HG03378 (cell line): ENCODE measurements around the gene PPP1R16B.
A peak's percentile ranks its signal among the peaks of the same experiment; 100 is the strongest.

Experiments used
- ATAC-seq: cut with Tn5 transposase; IDR thresholded peaks from one replicate; pipeline ENCODE4 v1.9.1; 2021; ENCODE audit warnings: mild to moderate bottlenecking, moderate library complexity; ENCODE audit not compliant: unreplicated experiment

The PPP1R16B gene

DNA sequence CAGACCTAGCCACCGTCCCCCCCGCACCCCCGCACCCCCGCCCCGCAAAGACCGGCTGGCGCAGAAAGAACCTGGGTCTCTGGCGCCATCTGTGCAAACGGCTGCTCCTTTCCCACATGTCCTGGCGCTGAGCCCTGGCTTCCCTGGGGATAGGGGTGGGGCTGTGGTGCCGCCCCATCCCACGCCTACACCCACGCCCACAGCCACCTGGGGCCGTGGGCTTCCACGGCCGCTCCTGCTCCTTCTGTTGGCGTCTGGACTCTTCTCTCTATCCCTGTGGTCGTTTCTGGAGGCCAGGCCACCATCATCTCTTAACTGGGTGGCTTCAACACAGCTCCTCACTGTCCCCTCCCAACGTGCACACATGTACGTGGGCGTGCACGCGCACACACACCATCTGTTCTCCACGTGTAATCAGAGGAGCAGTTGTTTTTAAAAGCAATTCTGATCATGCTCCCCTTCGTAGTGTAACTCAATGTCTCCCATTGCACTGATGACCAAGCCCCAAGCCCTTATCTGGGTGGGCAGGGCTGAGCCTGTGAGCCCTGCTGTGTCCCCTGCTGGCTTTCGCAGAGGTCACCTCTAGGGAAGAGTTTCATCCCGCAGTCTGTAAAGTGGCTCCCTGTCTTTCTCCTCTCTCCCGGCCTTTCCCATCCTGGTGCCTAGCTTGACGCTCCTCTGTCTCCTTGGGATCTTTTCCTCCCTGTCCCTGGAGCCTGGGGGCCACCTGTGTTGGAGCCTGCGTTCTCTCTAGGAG lies 88.8 kb downstream of the PPP1R16B start:
- ATAC-seq = no peak

DNA sequence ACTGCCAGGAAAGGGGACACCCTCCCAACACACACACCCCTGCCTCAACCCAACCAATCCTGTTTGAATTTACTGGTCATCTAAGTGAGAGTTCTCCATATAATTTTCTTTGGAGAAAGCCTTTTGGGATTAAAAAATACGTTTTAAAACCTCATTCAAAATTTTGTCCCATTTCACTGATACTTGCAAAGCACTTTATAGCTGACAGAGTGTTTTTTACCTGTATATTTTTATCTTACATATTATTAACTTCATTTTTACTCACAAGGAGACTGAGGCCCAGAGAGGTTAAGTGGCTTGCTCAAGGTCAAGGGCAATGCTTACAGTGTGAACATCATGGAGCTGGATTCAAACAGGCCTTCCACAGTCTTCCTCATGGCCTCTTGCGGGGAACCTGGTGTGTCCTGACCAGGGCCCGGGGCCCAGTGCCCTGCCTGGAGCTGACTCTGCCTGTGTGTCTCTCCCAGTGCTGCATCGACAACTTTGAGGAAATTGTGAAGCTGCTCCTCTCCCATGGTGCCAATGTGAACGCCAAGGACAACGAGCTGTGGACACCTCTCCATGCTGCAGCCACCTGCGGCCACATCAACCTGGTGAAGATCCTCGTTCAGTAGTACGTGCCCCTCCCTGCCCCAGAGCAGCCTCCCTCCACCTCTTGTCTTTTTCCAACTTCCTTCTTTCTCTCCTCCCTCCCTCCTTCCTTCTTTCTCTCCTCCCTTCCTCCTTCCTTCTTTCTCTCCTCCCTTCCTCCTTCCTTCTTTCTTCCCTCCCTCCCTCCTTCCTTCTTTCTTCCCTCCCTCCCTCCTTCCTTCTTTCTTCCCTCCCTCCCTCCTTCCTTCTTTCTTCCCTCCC lies 89.8 kb downstream of the PPP1R16B start:
- no peak for ATAC-seq

DNA sequence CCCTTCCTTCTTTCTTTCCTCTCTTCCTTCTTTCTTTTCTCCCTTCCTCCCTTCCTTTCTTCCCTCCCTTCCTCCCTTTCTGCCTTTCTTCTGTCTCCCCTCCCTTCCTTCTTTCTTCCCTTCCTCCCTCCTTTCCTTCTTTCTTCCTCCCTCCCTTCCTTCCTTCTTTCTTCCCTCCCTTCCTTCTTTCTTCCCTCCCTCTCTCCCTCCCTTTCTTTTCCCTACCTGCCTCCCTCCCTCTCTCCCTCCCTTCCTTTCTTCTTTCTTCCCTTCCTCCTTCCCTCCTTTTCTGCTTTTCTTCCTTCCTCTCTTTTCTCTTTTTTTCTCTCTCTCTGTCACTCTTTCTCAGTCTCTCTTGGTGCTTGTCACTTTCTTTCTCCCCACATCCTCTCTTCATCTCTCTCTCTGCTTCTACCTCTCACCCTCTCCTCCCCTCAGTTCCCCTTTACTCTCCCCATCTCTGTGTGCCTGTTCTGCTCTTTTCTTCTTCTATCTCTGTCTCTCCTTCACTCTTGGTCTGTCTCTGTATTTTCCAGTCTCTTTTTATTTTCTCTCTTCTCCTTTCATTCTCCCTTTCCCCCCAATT lies 90.6 kb downstream of the PPP1R16B start:
- ATAC-seq = no peak

DNA sequence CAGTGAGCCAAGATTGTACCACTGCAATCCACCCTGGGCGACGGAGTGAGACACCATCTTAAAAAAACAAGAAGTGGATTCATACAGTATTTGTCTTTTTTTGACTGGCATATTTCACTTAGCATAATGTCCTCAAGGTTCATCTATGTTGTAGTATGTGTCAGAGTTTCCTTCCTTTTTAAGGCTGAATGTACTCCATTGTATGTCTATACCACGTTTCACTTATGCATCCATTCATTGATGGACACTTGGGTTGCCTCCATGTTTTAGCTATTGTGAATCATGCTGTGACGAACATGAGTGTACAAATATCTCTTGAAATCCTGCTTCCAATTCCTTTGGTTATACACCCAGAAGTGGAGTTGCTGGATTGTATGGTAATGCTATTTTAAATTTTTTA lies 91.8 kb downstream of the PPP1R16B start:
- no peak for ATAC-seq

DNA sequence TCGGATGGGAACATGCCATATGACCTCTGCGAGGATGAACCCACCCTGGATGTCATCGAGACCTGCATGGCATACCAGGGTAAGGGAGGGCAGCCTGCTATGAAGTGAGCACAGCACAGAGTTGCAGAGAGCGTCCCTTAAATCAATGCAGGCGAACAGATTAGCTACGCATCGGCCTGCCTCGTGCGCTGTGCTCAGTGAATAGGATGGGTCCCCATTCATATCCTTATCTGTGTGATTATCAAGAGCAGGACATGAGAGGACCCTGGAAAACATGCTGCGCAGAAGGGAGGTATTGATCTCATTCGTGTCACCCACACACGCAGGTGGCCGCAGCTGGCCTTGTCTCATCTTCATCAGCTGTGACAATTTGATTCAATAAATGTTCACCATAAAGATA lies 95.1 kb downstream of the PPP1R16B start:
- ATAC-seq = no peak

DNA sequence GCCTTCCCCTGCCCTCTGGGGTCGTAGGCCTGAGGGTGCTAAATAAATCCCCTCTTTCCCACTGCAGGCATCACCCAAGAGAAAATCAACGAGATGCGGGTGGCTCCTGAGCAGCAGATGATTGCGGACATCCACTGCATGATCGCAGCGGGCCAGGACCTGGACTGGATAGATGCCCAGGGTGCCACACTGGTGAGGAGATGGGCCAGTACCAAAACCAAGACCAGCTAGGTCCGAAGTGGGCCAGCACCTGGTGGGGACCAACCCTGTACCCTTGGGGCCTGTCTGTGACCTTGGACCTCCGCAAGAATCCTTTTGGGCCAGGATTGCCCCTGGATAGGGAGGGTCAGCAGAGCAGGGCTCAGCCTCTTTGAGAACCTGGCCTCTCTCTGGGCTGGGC lies 97.1 kb downstream of the PPP1R16B start:
- no peak for ATAC-seq

DNA sequence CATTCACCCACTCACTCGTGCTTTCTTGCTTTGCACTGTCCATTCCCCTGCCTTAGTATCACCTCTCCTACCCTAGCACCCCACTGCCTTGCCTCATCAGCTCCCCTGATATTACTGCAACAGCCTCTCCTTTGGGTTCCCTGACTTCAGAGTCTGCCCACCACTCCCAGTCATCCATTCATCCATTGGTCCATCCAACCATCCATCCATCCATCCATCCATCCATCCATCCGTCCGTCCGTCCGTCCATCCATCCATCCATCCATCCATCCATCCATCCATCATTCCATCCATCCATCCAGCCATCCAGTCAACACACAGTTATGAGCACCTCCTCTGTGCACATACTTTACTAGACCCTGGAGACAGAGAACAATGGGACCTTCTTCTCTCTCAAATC lies 97.8 kb downstream of the PPP1R16B start:
- no peak for ATAC-seq

DNA sequence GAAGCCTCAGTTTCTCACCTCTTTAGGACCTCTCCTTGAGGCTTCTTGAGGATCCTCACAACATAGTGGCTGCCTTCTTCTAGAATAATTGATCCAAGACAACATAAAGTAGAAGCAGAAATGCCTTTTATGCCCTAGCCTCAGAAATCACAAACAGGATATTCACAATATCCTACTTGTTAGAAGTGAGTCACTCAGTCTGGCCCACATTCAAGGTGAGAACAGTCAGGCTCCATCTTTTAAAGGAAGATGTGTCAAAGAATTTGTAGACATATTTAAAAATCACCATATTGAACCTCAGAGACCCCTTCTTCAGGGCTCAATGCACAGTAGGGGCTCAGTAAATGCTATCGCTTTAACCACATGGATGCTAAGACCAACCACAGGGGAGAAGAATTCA lies 99.9 kb downstream of the PPP1R16B start:
- no peak for ATAC-seq

DNA sequence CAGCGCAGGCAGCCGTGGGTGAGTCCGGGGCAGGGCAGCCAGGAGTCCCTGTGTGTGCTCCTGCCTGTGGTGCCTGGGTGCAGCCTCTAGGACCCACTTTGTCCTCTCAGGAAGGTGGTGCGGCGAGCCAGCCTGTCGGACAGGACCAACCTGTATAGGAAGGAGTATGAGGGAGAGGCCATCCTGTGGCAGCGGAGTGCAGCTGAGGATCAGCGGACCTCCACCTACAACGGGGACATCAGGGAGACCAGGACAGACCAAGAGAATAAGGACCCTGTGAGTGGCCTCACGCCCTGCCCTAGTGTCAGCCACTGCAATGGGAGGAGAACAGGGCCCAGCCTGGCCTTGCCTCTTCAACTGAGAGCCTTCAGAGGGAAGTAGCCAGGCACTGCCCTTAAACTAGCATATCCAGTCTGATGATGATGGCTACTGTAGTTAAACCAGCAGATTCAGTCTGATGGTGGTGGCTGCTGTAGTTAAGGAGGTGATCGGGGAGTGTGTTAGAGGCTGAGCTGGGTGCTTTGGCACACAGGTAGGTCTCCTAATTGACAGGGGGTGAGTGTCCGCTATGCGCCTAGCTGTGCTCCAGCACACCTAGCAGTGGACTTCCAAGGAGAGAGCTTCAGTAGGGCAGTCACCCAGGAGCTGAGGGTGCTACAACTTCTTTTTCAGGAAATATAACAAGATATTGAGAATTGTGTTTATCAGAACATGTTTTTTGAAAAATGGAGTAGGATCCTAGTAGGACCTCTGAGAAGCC lies 102.6 kb downstream of the PPP1R16B start:
- no peak for ATAC-seq

DNA sequence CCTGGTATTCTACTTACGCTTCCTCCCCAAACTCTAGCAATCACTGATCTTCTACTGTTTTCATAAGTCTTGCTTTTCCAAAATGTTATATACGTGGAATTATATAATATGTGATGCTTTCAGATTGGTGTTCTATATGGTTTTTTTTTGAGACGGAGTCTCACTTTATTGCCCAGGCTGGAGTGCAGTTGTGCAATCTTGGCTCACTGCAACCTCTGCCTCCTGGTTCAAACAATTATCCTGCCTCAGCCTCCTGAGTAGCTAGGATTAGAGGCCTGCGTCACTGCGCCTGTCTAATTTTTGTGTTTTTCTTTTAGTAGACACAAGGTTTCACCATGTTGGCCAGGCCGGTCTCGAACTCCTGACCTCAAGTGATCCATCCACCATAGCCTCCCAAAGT lies 109.9 kb downstream of the PPP1R16B start:
- no peak for ATAC-seq

DNA sequence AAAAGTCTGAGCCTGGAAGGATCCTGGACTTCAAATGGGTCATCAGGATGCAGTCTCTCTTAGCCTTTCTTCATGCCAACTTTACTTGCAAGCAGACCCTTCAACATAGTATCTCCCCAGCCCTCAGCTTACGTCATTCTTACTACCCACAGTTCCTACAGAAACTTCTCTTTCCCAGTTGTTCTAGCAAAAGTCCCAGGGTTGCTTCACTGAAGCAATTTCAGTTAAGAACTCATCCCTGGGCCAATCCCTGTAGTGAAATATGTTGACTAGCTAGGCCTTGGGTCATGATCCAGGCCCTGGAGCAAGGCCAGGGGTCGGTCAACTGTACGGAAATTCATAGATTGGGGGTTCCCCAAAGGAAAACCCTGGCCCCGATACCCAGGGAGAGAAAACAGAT lies 112.2 kb downstream of the PPP1R16B start:
- ATAC-seq = no peak

DNA sequence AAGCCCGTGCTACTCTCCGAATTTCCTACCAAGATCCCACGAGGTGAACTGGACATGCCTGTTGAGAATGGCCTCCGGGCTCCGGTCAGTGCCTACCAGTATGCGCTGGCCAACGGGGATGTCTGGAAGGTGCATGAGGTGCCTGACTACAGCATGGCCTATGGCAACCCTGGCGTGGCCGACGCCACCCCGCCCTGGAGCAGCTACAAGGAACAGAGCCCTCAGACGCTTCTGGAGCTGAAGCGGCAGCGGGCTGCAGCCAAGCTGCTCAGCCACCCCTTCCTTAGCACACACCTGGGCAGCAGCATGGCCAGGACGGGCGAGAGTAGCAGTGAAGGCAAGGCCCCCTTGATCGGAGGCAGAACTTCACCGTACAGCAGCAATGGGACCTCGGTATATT lies 112.7 kb downstream of the PPP1R16B start:
- no peak for ATAC-seq

DNA sequence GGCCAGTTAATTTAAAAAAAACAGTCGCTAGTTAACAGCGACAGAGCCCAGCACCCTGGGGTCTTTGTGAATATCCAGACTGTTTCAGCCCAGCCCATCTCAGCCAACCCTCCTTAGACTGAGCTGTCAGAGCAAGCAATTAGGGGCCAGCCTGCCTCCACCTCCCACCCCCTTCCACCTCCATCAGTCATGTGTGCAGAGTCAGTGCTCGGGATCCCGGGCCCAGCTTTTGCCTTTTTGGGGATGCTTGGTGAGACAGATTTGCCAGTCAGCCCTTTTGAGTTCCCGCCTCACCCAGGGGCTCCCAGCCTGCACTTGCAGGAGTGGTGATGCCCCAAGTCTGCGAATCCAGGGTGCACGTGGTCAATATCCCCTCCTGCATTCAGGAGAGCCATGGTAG lies 114.2 kb downstream of the PPP1R16B start:
- ATAC-seq = no peak

DNA sequence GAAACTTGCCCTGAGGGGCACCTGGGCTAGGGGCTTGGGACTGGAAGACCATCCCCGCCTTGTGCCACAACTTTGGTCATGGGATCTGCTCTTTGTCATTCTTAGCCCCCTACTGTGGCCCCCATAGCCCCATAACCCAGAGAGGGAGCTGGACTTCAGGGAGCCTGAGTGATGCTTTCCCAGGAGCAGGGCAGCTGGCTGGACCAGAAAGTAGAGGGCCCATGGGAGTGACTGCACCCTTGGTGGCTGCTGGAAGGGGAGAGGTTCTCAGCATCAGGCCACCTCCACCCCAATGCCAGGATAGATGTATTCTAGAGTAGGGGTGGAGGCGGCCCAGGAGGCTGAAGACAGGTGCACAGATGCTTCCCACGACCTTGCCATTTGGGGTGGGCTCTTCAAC lies 114.9 kb downstream of the PPP1R16B start:
- ATAC-seq = no peak

DNA sequence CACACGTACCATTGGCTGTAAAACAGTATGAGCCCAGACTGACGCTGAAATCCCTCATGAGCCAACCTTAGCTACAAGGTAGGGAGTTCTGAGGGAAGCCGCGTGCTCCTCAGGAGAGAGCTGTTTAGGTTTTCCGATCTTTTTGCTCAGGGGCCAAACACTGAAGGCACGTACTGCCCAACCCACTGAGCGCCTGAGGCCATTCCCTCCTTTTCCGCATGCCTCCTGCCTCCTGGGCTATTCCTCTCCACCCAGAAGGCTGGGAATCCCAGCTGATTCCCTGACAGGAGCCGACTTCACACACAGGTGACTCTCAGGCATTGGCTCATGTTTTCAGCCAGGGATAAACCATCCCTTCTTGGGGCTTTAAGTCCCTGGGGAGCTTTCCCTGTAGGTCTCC lies 115.4 kb downstream of the PPP1R16B start:
- ATAC-seq = no peak

DNA sequence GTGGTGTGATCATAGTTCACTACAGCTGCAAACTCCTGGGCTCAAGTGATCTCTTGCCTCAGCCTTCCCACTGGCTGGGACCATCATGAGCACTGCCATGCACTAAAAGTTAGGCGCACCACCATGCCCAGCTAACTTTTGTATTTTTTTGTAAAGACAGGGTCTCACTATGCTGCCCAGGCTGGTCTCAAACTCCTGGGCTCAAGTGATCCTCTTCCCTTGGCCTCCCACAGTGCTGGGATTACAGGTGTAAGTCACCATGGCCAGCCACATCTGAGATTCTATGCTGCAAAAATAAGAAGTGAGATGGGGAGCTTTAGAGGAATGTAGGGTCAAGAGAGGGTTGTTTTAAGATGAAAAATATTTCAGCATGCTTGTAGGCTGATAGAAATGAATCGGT lies 119.2 kb downstream of the PPP1R16B start:
- ATAC-seq = no peak

DNA sequence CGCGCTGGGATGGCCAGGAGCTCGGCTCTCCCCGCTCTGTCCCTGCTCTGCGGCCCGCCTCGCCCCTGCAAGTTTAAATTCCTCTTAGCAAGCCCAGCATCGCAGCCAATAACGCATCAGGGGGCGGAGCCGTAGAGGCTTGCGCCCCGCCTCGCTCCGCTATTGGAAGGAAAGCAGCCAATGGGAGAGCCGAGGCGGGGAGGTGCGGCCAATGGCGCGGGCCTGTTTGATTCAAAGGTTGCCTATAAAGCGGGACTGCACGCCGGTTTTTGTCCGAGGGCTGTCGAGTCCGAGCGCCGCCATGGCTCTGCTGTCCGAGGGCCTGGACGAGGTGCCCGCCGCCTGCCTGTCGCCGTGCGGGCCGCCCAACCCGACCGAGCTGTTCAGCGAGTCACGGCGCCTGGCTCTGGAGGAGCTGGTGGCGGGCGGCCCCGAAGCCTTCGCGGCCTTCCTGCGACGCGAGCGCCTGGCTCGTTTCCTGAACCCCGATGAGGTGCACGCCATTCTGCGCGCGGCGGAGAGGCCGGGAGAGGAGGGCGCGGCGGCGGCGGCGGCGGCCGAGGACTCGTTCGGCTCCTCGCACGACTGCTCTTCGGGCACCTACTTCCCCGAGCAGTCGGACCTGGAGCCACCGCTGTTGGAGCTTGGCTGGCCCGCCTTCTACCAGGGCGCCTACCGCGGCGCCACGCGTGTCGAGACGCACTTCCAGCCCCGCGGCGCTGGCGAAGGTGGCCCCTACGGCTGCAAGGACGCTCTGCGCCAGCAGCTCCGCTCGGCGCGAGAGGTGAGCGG lies 120.8 kb downstream of the PPP1R16B start, which contains the start of gene FAM83D:
TSS of gene FAM83D (plus strand) at position 276 of the 792 bp plus-strand sequence. CDS start at position 302, 26 bp downstream.
- ATAC-seq = peak; percentile 84

DNA sequence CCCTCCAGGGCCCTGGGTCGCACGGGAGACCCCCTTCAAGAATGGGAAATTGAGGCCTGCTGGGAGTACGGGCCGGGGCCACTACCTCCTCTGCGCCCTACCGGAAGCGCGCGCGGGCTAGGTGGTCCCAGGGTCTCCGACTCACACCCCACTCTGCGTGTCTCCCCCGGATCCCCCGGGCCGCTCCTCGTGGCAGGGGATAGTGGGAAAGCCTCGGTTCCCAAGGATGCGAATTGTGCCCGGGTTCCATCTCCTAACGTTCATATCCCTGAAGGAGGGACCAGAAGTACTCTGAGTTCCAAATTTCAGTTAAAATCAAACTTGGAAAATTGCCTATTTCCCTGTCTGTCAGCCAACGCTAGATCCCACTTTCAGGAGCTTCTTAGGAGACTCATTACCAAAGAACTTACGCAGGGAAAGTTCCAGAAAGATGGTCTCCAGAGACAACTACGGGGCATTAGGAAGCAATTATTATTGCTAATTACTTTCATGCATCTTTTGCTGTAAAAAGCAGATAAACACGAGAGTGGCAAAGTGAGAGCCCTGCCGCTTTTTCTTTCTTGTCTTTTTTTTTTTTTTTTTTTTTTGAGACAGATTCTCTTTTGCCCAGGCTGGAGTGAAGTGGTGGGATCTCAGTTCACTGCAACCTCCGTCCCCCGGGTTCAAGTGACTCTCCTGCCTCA lies 121.6 kb downstream of the PPP1R16B start:
- ATAC-seq = no peak

DNA sequence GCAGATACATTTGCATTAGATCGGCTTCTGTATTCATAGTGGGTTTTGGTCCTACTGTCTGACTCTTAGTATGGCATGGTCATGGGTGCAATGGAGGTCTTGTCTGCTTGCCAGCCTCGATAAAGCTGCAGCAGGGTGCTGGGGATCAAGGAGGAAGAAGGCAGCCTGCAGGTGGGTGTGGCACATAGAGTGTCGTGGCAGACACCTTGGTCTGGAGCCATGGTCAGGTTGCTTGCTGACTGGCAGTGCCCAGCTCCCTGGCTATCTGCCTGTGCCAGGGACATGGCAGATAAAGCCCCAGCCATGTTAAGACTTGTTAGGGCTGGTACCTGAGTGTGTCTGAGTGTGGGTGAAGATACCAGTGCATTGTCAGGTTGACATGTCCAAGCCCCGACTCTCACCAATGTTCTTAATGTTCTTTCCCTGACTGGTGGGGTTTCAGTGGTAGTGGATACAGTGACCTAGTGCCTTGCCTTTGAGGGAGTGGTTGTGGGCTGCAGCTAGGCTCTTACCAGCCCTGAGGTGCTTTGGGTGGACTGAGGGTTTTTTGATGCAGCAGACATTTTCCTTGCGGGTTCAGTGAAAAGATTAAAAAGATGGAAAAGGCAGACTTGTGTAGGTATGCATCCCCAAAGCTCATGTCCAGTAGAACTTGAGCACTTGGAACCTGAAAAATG lies 122.5 kb downstream of the PPP1R16B start:
- no peak for ATAC-seq
